Upper lobe of left lung (tissue), 6 donors: ENCODE measurements around the gene ESPNL. TPM values are rescaled to one million over a fixed set of nuclear protein-coding genes. Genes with fewer than 3 reads are reported as not detected.
A peak's percentile ranks its signal among the peaks of the same experiment; 100 is the strongest.

Source experiments
- ATAC-seq, 2 donors: fragments of 200-7000 bp; cut with Tn5 transposase; one replicate each; pipeline ENCODE4 v1.9.1; 2022; ENCODE audit warnings: mild to moderate bottlenecking in 2 of 2, moderate library complexity in 2 of 2; ENCODE audit not compliant: low FRiP score in 2 of 2
- DNase-seq, 2 donors: peaks; one replicate each; pipeline ENCODE4 v3.0.0-alpha.2; 2019 to 2020
- H3K27ac ChIP-seq, 4 donors: fragments of 200-600 bp; sonication (generic); one replicate each; pipeline ENCODE4 v1.5.1; 2016 to 2019
- H3K27me3 ChIP-seq, 4 donors: fragments of 200-600 bp; sonication (generic); one replicate each; pipeline ENCODE4 v1.5.1; 2017 to 2019
- H3K36me3 ChIP-seq, 4 donors: fragments of 200-600 bp; sonication (generic); one replicate each; pipeline ENCODE4 v1.5.1; 2016 to 2019
- H3K4me1 ChIP-seq, 4 donors: fragments of 200-600 bp; sonication (generic); one replicate each; pipeline ENCODE4 v1.5.1; 2018 to 2019
- H3K4me3 ChIP-seq, 4 donors: fragments of 200-600 bp; sonication (generic); one replicate each; pipeline ENCODE4 v1.5.1; 2017 to 2019; ENCODE audit warnings: mild to moderate bottlenecking in 2 of 4, moderate library complexity in 1 of 4
- H3K9me3 ChIP-seq, 4 donors: fragments of 200-600 bp; sonication (generic); one replicate each; pipeline ENCODE4 v1.5.1; 2018 to 2019
- CTCF ChIP-seq, 6 experiments: fragments of 450-650 bp in 4 of 6; fragments of 200-600 bp in 2 of 6; sonication (generic) in 2 of 6; IDR thresholded peaks; one replicate each; pipeline ENCODE4 v1.5.1; 2016 to 2019; ENCODE audit warnings: antibody characterized with exemption in 6 of 6
- EP300 ChIP-seq, 4 donors: sonication (generic); formaldehyde crosslinking; IDR thresholded peaks; one replicate each; pipeline ENCODE4 v1.5.1; 2017; ENCODE audit warnings: antibody characterized with exemption in 4 of 4, control low read depth in 2 of 4
- POLR2A ChIP-seq, 4 donors: fragments of 450-650 bp; IDR thresholded peaks; one replicate each; pipeline ENCODE4 v1.5.1; 2016 to 2017; ENCODE audit warnings: antibody characterized with exemption in 4 of 4, mild to moderate bottlenecking in 2 of 4
- POLR2AphosphoS5 ChIP-seq, 2 donors: sonication (generic); formaldehyde crosslinking; IDR thresholded peaks; one replicate each; pipeline ENCODE4 v1.5.1; 2017; ENCODE audit warnings: antibody characterized with exemption in 2 of 2
- WGBS, 2 donors: methylation state at CpG; one replicate each; pipeline ENCODE4 v1.1.5; 2017 to 2018; 5-methylcytosine and 5-hydroxymethylcytosine counted together
- total RNA-seq, 6 donors: library from RNA; depleted of rRNA in 4 of 6; stranded (reverse); fragments of >200 nt in 4 of 6; gene quantifications; one replicate each; pipeline versions ENCODE4 v1.1.0 to v1.2.1, GENCODE V29; 2016 to 2021
- donor health status: DM: no; HTN: no; CAD: no; lungs with moderate emphysema.
- donor health status: DM: no; HTN: yes; CAD: no; lungs with severe emphysema.

ESPNL gene
- total RNA-seq, 6 donors from 2014 or later: 0.10 to 3.1 (median 0.38) TPM; not detected in 2

- Histone ChIP-seq H3K27ac (no peak overlapping the region), H3K36me3 (no peaks in the 10 kb centered on the region), H3K9me3 (peaks cover 0 to 4% (median 1%) of the 10 kb centered on the region in 4 donors), H3K4me1 (peaks cover 0 to 9% (median 4%) of the 10 kb centered on the region in 4 donors), H3K27me3 (peaks cover 0 to 3% (median 0%) of the 10 kb centered on the region in 4 donors), H3K4me3 (peak overlapping the region in 2 of 4 donors; percentile 7 to 25)
- TF ChIP-seq POLR2A (IDR thresholded peaks at IDR 0.05) (no peak), POLR2AphosphoS5 (IDR thresholded peaks at IDR 0.05) (no peak), CTCF (IDR thresholded peaks at IDR 0.05) (no peak), EP300 (IDR thresholded peaks at IDR 0.05) (no peak)
- DNase-seq (no peak), ATAC-seq (peak; percentile 27 to 46)
- 79 to 93% methylated on average over 8 to 26 of the region's 28 CpGs for WGBS, 2 donors
These were observed 7.6 kb downstream of the ESPNL start for GRCh38 chr2:238107525-238108422.

GRCh38 chr2:238108423-238109183, 8.5 kb downstream of the ESPNL start:
- no peak for ATAC-seq
- no peak for TF ChIP-seq POLR2A (IDR thresholded peaks at IDR 0.05)
- no peak for TF ChIP-seq CTCF (IDR thresholded peaks at IDR 0.05)
- TF ChIP-seq EP300 (IDR thresholded peaks at IDR 0.05): no peak
- TF ChIP-seq POLR2AphosphoS5 (IDR thresholded peaks at IDR 0.05): no peak
- WGBS, 2 donors: 58 to 78% methylated on average over 9 to 18 of the region's 19 CpGs

GRCh38 chr2:238113611-238114010, 13.5 kb downstream of the ESPNL start:
- TF ChIP-seq CTCF (IDR thresholded peaks at IDR 0.05): no peak
- no peak for TF ChIP-seq POLR2AphosphoS5 (IDR thresholded peaks at IDR 0.05)
- no peak for TF ChIP-seq EP300 (IDR thresholded peaks at IDR 0.05)
- TF ChIP-seq POLR2A (IDR thresholded peaks at IDR 0.05): no peak
- DNase-seq: no peak

More at GRCh38 chr2:238108423-238109183, 8.5 kb downstream of the ESPNL start:
- H3K4me3 ChIP-seq: no peak overlapping the region
- H3K9me3 ChIP-seq: peaks cover 0 to 5% (median 2%) of the 10 kb centered on the region in 4 donors
- DNase-seq: peak in 1 of 2 donors; percentile 46
- H3K36me3 ChIP-seq: no peaks in the 10 kb centered on the region
- peaks cover 0 to 3% (median 0%) of the 10 kb centered on the region in 4 donors for H3K27me3 ChIP-seq
- no peak overlapping the region for H3K27ac ChIP-seq
- H3K4me1 ChIP-seq: peaks cover 0 to 9% (median 4%) of the 10 kb centered on the region in 4 donors

GRCh38 chr2:238114331-238114841, 14.2 kb downstream of the ESPNL start:
- H3K27ac ChIP-seq: no peak overlapping the region
- TF ChIP-seq POLR2AphosphoS5 (IDR thresholded peaks at IDR 0.05): no peak
- TF ChIP-seq POLR2A (IDR thresholded peaks at IDR 0.05): no peak
- no peak for TF ChIP-seq EP300 (IDR thresholded peaks at IDR 0.05)
- no peak for TF ChIP-seq CTCF (IDR thresholded peaks at IDR 0.05)
- 66 to 80% methylated on average over 15 to 16 of the region's 16 CpGs for WGBS, 2 donors
- no peaks in the 10 kb centered on the region for H3K4me1 ChIP-seq
- no peaks in the 10 kb centered on the region for H3K27me3 ChIP-seq
- DNase-seq: peak in 1 of 2 donors; percentile 54
- H3K9me3 ChIP-seq: peaks cover 0 to 7% (median 3%) of the 10 kb centered on the region in 4 donors
- no peak overlapping the region for H3K4me3 ChIP-seq
- no peak for ATAC-seq
- no peaks in the 10 kb centered on the region for H3K36me3 ChIP-seq

More at GRCh38 chr2:238113611-238114010, 13.5 kb downstream of the ESPNL start:
- ATAC-seq: no peak
- H3K4me3 ChIP-seq: no peak overlapping the region
- H3K36me3 ChIP-seq: no peaks in the 10 kb centered on the region
- peaks cover 0 to 7% (median 3%) of the 10 kb centered on the region in 4 donors for H3K9me3 ChIP-seq
- no peak overlapping the region for H3K27ac ChIP-seq
- WGBS, 2 donors: 90 to 96% methylated on average over 6 to 13 of the region's 13 CpGs
- no peaks in the 10 kb centered on the region for H3K27me3 ChIP-seq
- H3K4me1 ChIP-seq: no peaks in the 10 kb centered on the region
